Embryonic facial prominence (tissue), 1 donor: ENCODE results near the gene DAW1.

Experiments
- DNase-seq: peaks from one replicate; pipeline ENCODE4 v3.0.0-alpha.2; 2016; ENCODE audit errors: extremely low spot score

DAW1 gene

GRCh38 chr2:227862227-227862740 is 9.1 kb upstream of the DAW1 start:
- no peak for DNase-seq

DNA sequence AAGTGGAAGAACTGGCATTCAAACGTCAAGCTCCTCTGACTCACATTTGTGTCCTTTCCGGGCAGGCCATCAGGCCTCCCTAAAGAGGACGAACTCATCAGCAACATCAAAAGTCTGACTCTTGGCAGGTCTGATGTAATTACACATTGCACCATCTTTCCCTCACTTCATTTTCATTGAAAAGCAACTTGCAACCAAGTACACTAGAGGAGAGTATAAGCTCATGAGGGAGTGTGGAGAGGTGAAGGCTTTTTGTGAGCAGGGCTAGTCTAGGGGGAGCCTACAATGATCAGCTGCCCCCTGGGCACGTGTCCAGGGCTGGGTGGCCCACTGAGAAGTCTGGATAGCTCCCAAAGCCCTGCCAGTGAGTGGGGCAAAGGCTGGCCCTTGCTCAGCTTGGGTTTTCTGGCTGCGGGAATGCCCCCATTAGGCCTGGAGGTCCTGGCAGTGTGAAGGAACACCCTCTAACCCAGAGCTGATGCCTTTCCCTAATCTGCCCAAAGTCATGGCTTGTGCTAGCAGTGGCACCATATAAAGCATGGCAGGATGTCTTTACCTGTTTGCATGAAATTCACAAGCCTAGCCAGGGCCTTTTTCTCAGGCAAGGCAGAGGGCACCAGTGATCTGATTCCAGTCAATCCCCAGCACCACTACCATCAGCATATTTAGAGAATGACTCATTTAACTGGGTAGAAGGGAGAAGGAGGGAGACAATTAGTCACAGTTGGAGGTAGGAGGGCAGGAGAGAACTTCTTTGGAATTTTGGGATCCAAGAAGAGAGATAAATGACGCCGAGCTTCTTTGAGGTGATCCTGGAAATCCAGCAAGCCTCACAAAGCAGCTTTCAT is 8.5 kb upstream of the DAW1 start:
- DNase-seq: no peak

DNA sequence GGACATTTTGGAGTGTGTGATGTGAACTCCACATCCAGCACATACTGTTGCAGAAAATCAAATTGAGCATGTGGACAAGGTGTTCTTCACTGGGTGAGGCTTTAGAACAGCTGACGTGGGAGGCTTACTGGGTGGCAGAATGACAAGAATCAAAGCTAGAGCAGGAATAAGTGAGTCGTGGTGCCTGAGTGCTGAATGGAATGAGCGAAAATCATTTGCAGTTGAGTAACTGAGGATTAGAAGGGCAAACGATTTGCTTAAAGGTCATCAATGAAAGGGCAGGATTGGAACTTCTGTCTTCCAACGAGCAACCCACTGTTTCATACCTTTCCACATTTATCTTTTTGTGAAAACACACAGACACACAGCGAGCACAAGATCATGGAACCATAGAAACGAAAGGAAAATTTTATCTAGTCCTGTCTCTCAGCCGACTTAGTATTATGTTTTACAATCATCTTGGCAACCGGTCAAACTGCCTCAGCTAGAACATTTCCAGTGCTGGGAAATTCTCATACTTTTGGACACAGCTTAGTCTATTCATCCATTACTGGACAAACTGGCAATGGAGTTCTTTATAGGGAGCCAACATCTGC is 7.2 kb upstream of the DAW1 start:
- no peak for DNase-seq

DNA sequence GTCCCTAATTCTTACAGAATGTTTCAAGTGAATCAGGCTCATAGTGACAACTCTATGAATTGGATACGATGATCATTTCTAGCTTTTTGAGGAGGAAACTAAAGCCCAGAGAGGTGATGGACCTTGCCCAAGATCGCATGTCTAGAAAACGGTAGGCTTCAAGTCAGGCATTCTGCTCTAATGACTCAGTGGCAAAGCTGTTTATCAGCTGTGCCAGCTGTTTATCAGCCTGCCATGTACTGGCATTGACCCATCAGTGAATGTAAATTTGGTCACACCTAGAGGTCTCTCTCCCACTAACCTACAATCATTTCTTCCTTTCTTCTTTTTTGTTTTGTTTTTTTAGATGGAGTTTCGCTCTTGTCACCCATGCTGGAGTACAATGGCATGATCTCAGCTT is 6.1 kb upstream of the DAW1 start:
- no peak for DNase-seq

GRCh38 chr2:227867386-227867785 is 4.0 kb upstream of the DAW1 start:
- no peak for DNase-seq

- DNase-seq: no peak
Observed at GRCh38 chr2:227870710-227871374, 589 bp upstream of the DAW1 start.

DNA sequence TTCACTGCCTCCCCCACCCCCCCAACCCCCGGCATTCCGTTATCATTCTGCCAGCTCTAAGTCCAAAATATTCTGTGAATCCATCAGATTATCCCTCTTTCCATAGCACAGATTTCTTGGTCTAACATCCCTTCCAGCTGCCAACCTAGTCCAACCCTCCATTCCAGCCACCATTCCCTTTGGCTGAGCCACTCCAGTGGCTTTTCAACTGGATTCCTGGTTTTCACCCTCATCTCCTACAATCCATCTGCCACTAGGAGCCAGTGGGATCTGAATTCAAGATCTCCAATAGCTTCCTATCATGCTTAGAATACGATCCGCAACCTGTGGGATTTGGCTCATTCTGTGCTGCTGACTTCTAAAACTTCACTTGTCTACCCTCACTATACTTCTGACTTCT is 1.2 kb downstream of the DAW1 start:
- no peak for DNase-seq

DNA sequence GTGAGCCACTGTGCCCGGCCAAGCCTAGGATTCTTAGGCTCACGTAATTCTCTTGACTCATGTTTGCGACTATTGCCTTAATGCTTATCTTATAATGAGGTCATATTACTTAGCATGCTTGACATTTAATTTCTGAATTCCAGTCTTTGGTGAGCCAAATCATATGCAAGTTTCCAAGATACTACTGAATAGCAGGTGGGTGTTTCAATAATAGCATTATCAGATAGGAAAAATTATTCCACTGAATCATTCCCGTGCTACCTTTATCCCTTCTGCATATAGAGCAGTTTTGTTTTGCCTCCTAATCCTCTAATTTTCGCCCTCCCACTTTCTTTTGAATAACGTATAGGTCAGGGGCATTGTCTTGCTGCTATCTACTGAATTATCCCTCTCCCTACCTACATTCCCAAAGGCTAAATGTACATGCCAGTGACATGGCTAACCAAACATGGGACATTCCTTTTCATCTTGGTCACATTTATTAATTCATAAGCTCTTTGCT is 4.9 kb downstream of the DAW1 start:
- no peak for DNase-seq

DNA sequence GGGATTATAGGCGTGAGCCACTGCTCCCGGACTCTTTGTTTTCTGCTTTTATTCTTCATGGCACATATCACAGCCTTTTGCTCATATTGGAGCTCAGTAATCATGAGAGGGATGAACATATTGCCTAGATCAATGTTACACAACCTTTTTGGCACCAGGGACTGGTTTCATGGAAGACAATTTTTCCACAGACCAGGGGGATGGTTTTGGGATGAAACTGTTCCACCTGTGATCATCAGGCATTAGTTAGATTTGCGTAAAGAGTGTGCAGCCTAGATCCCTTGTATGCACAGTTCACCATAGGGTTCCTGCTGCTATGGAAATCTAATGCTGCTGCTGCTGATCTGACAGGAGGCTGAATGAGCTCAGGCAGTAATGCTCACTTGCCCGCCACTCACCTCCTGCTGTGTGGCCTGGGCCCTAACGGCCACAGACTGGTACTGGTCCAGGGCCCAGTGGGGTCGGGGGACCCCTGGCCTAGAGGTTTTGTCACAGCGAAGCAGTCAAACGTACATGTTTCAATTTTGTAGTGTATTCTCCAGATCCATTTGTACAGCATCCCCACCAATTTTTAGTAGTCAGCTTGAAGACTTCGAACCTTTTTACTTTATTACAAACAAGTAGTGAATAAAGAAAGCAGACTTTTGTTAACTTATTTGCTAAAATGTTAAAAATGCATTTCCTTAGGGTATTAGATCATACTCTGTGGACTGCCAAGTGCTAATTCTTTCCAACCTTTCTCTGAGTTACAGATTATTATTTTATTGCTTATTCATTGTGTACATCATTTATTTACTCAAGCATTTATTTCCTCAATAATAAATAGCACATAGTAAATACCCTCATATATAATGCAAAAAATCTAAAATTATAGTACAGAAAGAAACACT is 6.2 kb downstream of the DAW1 start:
- DNase-seq: no peak

GRCh38 chr2:227880460-227880859 is 9.0 kb downstream of the DAW1 start:
- DNase-seq: no peak

DNA sequence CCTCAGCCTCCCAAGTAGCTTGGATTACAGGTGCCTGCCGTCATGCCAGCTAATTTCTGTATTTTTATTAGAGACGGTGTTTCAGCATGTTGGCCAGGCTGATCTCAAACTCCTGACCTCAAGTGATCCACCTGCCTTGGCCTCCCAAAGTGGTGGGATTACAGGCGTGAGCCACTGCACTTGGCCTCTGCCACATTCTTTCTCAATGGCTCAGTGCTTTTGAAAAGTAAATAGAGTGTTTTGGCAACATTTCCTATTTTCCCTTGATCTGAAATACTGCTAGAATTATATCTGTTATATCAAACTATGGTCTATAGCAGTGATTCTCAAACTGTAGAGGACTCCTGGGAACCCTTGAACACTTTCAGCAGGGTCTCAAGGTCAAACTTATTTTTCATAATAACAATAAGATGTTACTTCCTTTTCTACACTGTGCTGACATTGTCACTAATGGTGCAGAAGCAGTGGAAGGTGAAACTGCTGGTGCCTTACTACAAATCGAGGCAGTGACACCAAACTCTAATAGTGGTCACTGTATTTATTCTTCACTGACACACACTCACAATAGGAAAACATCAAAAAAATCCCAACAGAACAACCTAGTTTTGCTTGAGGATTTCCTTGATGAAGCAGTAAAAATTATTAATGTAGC is 10.6 kb downstream of the DAW1 start:
- DNase-seq: no peak

GRCh38 chr2:227884511-227884947 is 13.1 kb downstream of the DAW1 start:
- DNase-seq: no peak

DNA sequence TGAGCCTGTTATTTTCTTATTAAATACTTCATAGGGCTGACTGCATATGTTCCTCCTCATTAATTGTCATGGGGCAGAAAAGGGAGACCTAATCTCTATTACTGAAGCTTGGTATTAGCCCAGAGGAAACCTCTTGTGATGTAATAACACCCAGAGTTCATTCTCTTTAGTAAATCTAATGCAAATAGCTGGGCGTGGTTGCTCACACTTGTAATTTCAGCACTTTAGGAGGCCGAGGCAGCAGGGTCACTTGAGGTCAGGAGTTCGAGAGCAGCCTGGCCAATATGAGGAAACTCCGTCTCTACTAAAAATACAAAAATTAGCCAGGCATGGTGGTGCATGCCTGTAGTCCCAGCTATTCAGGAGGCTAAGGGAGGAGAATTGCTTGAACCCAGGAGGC is 14.7 kb downstream of the DAW1 start:
- no peak for DNase-seq

GRCh38 chr2:227888289-227888688 is 16.9 kb downstream of the DAW1 start:
- DNase-seq: no peak

- no peak for DNase-seq
Observed at GRCh38 chr2:227889336-227889735, 17.9 kb downstream of the DAW1 start.

DNA sequence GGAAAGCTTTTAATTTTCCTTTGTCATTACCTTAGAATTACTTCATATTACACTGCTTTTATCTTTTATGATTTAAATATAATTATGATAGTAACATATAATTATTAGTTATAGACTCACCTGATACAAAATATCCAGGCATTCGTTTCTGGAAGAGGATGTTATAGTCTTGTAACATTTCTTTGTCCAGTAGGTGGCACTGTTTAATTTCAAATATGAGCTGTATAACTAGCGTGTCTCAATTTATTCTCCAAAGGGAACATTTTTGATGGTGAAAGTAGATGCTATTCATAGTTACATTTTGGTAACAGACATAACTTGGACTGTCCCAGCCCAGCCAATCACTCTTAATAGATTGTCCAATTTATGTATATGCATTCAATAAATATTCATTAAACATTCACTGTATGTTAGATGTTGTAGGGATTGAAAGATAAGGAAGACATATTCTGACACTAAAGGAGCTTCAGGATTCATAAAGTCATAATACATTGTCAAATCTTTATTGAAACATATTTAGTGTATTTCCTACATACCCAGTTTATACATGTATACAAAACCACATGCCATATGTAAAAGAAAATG is 19.2 kb downstream of the DAW1 start:
- peak; percentile 25 for DNase-seq

- DNase-seq: no peak
Observed at GRCh38 chr2:227891673-227892072, 20.2 kb downstream of the DAW1 start.

- DNase-seq: no peak
Observed at GRCh38 chr2:227903381-227903780, 31.9 kb downstream of the DAW1 start.

DNA sequence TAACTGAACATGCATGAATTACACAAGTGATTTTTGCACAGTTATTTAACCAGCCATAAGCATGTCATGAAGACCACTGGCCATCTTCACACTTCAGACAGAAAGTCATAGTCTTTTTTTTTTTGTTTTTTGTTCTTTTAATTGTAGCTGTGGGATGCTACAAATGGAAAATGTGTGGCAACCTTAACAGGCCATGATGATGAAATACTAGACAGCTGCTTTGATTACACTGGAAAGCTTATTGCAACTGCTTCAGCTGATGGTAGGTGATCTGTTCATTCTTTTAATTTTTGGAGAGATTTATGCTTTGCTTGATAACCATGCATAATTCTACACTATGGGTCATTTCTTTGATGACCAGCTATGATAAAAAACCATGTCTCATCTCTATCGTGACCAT is 35.6 kb downstream of the DAW1 start:
- no peak for DNase-seq

- no peak for DNase-seq
Observed at GRCh38 chr2:227908266-227909054, 37.0 kb downstream of the DAW1 start.
